Endothelial cell of umbilical vein (primary cell): ENCODE data around the gene EDNRB. TPM values are rescaled to one million over a fixed set of nuclear protein-coding genes. Genes with fewer than 3 reads are reported as not detected.

ENCODE experiments used
- BruUV-seq: library from RNA; stranded (reverse); fragments of 400-500 nt; replicated peaks from 2 replicates; lab custom pipeline; 2021; lab: Mats Ljungman, UMichigan
- CTCF ChIA-PET: fragments of 300-600, 350-600 bp; sonication (Branson Sonifier 250); formaldehyde crosslinking; loops from one replicate; lab custom pipeline; 2021; ENCODE audit warnings: antibody characterized with exemption, inconsistent platforms; lab: Charles Lee
- POLR2A ChIA-PET: fragments of 300-600, 350-600 bp; sonication (Branson Sonifier 250); formaldehyde crosslinking; loops from one replicate; lab custom pipeline; 2021; ENCODE audit warnings: antibody characterized with exemption, inconsistent platforms; lab: Charles Lee
- DNase-seq: peaks from one replicate; pipeline ENCODE4 v3.0.0-alpha.2; 2011; ENCODE audit warnings: low read depth, low spot score
- FAIRE-seq: peaks from 2 replicates; lab custom pipeline; 2011; peaks lifted over from hg19 to GRCh38; lab: Jason Lieb, UNC
- H2AFZ ChIP-seq: 2 replicates; pipeline ENCODE4 v1.6.0; 2012; ENCODE audit warnings: low read depth, low read length, control low read depth, inconsistent platforms
- H3K27ac ChIP-seq: 2 replicates; pipeline ENCODE4 v1.5.1; 2011; ENCODE audit warnings: low read depth, mild to moderate bottlenecking, control low read depth, low read length, moderate library complexity; ENCODE audit not compliant: insufficient read depth
- H3K27me3 ChIP-seq, 2 experiments: 2 replicates each; pipeline versions ENCODE4 v1.6.0 to v1.6.1; 2011; ENCODE audit warnings: low read length in 2 of 2, mixed read lengths in 1 of 2; ENCODE audit not compliant: control insufficient read depth in 2 of 2, insufficient read depth in 2 of 2
- H3K36me3 ChIP-seq, 2 experiments: 2 replicates in 1 of 2; 3 replicates in 1 of 2; pipeline ENCODE4 v1.5.1; 2011; ENCODE audit warnings: low read length in 2 of 2, mild to moderate bottlenecking in 1 of 2, moderate library complexity in 1 of 2; ENCODE audit not compliant: control insufficient read depth in 2 of 2, insufficient read depth in 2 of 2; ENCODE audit errors: extremely low read depth in 1 of 2
- H3K4me1 ChIP-seq: 3 replicates; pipeline ENCODE4 v1.5.1; 2011; ENCODE audit warnings: mild to moderate bottlenecking, low read length; ENCODE audit not compliant: control insufficient read depth, insufficient read depth; ENCODE audit errors: extremely low read depth
- H3K4me2 ChIP-seq: 2 replicates; pipeline ENCODE4 v1.6.1; 2011; ENCODE audit warnings: low read length, control low read depth, mixed read lengths; ENCODE audit not compliant: insufficient read depth
- H3K4me3 ChIP-seq, 3 experiments: fragments of 200-600 bp in 1 of 3; sonication (generic), shearing (Covaris generic) in 1 of 3; replicated peaks in 1 of 3; 2 replicates each; pipeline ENCODE4 v1.5.1; 2011 to 2016; ENCODE audit warnings: control low read depth in 3 of 3, low read length in 3 of 3, mild to moderate bottlenecking in 2 of 3, inconsistent platforms in 1 of 3, low read depth in 1 of 3, moderate library complexity in 1 of 3; ENCODE audit not compliant: insufficient read depth in 1 of 3
- H3K79me2 ChIP-seq: 2 replicates; pipeline ENCODE4 v1.6.0; 2012; ENCODE audit warnings: low read length, inconsistent platforms; ENCODE audit not compliant: control insufficient read depth, insufficient read depth
- H3K9ac ChIP-seq: replicated peaks from 2 replicates; pipeline ENCODE3; 2011; ENCODE audit warnings: low read length, control low read depth; ENCODE audit not compliant: insufficient read depth; ENCODE audit errors: extremely low read depth
- H3K9me1 ChIP-seq: replicated peaks from 3 replicates; pipeline ENCODE4 v1.6.0; 2011; ENCODE audit warnings: mild to moderate bottlenecking, low read length; ENCODE audit not compliant: control insufficient read depth, insufficient read depth; ENCODE audit errors: extremely low read depth
- H3K9me3 ChIP-seq: replicated peaks from 2 replicates; pipeline ENCODE4 v1.5.1; 2012; ENCODE audit warnings: low read length, inconsistent platforms; ENCODE audit not compliant: control insufficient read depth, insufficient read depth
- H4K20me1 ChIP-seq: replicated peaks from 2 replicates; pipeline ENCODE3; 2011; ENCODE audit warnings: mild to moderate bottlenecking, low read length; ENCODE audit not compliant: control insufficient read depth, insufficient read depth; ENCODE audit errors: extremely low read depth
- CTCF ChIP-seq, 2 donors: IDR thresholded peaks; 1 replicate in 1 of 2; 2 replicates in 1 of 2; pipeline ENCODE4 v1.5.1; 2011; ENCODE audit warnings: low read length in 2 of 2, mild to moderate bottlenecking in 2 of 2, moderate library complexity in 2 of 2, control low read depth in 1 of 2, inconsistent platforms in 1 of 2, low read depth in 1 of 2; ENCODE audit not compliant: insufficient read depth in 1 of 2; ENCODE audit errors: extremely low read depth in 1 of 2
- EZH2 ChIP-seq: IDR thresholded peaks from 2 replicates; pipeline ENCODE4 v1.6.1; 2012; ENCODE audit warnings: borderline replicate concordance, low read depth, mild to moderate bottlenecking, moderate library complexity, low read length, inconsistent platforms; ENCODE audit not compliant: severe bottlenecking
- FOS ChIP-seq: IDR thresholded peaks from 2 replicates; pipeline ENCODE4 v1.6.1; 2011; ENCODE audit warnings: mild to moderate bottlenecking, low read length, moderate library complexity, borderline replicate concordance; ENCODE audit not compliant: insufficient read depth
- GATA2 ChIP-seq: IDR thresholded peaks from 2 replicates; pipeline ENCODE4 v1.7.0; 2011; ENCODE audit warnings: low read depth, mild to moderate bottlenecking, moderate library complexity, mixed read lengths, low read length; ENCODE audit not compliant: insufficient read length, insufficient read depth
- JUN ChIP-seq: IDR thresholded peaks from 2 replicates; pipeline ENCODE4 v1.6.1; 2011; ENCODE audit warnings: borderline replicate concordance, low read depth; ENCODE audit not compliant: insufficient read length, insufficient read depth
- MAX ChIP-seq: IDR thresholded peaks from 2 replicates; pipeline ENCODE4 v1.6.1; 2011; ENCODE audit not compliant: insufficient read depth, insufficient read length
- MYC ChIP-seq: IDR thresholded peaks from one replicate; pipeline ENCODE4 v1.6.1; 2011; ENCODE audit warnings: mild to moderate bottlenecking, low read depth, low read length
- POLR2A ChIP-seq: IDR thresholded peaks from 2 replicates; pipeline ENCODE4 v1.6.1; 2012; ENCODE audit warnings: low read depth, mild to moderate bottlenecking, control low read depth, low read length
- POLR2AphosphoS5 ChIP-seq: IDR thresholded peaks from 2 replicates; pipeline ENCODE4 v1.6.1; 2012; ENCODE audit warnings: low read depth, mild to moderate bottlenecking, control low read depth, low read length, moderate library complexity; ENCODE audit not compliant: insufficient read depth
- dilution Hi-C: fragments of 300-500 bp; cut with MboI; formaldehyde crosslinking; loops from one replicate; pipeline ENCODE4 v1.15.0; 2019; ENCODE audit warnings: low sequenced_read_pairs; ENCODE audit not compliant: extremely low pct_ligation_motif_present
- intact Hi-C: fragments of 100-400 bp; cut with micrococcal nuclease; formaldehyde crosslinking; loops from one replicate; pipeline ENCODE4 v1.10.0; 2022
- polyA plus RNA-seq, 4 experiments: library from polyadenylated mRNA; depleted of rRNA in 3 of 4; stranded (reverse) in 3 of 4; unstranded in 1 of 4; fragments of >200 nt; gene quantifications; 2 replicates each; pipeline versions ENCODE4 v1.2.1 to v1.2.3, GENCODE V29; 2011 to 2012; ENCODE audit warnings: missing spikeins in 1 of 4
- total RNA-seq: library from RNA; stranded (reverse); gene quantifications from 2 replicates; pipeline ENCODE4 v1.2.3, GENCODE V29; 2021

The EDNRB gene
- total and polyA plus RNA-seq, 2 donors (not counting 3 experiments of a cell fraction or from before 2014, with no cell fraction given), result 1.3 to 2.3 TPM

GRCh38 chr13:77904031-77904430 lies 14.6 kb downstream of the EDNRB start:
- CTCF ChIA-PET, result no interaction called here

More at GRCh38 chr13:77904031-77904430, 14.6 kb downstream of the EDNRB start:
- Histone ChIP-seq H3K27ac (no peak overlapping the region), H3K79me2 (no peaks in the 10 kb centered on the region), H4K20me1 (no peaks in the 10 kb centered on the region), H3K36me3 (no peaks in the 10 kb centered on the region), H3K4me1 (peaks cover 6% of the 10 kb centered on the region), H3K4me2 (no peak overlapping the region), H3K9ac (no peak overlapping the region), H3K9me1 (no peaks in the 10 kb centered on the region), H2AFZ (no peak overlapping the region), H3K27me3 (no peaks in the 10 kb centered on the region), H3K9me3 (no peaks in the 10 kb centered on the region), H3K4me3 (no peak overlapping the region)
- DNase-seq (no peak), FAIRE-seq (no peak)
- dilution Hi-C loops (no loop called here), intact Hi-C loops (no loop called here)
- no TSS peak for BruUV-seq
- TF ChIP-seq MAX (no peak), CTCF (IDR thresholded peaks at IDR 0.05; ENCODE audit: extremely low read depth in 1 of 2, insufficient read depth in 1 of 2, low read depth in 1 of 2, low read length in 2 of 2) (no peak), POLR2A (no peak), GATA2 (no peak), POLR2AphosphoS5 (no peak), FOS (no peak), EZH2 (no peak), MYC (no peak), JUN (no peak)
- POLR2A ChIA-PET, result no interaction called here
